K562 (cell line): ENCODE results near the gene WDR54. TPM values are rescaled to one million over a fixed set of nuclear protein-coding genes. Genes with fewer than 3 reads are reported as not detected.

ENCODE experiments used
- ATAC-seq: fragments of 200-7000 bp; cut with Tn5 transposase; 3 replicates; pipeline ENCODE4 v1.9.1; 2020; ENCODE audit warnings: moderate library complexity
- BruUV-seq: library from RNA; stranded (reverse); fragments of 400-500 nt; replicated peaks from 2 replicates; lab custom pipeline; 2021; lab: Mats Ljungman, UMichigan
- CTCF ChIA-PET: fragments of 300-600 bp; formaldehyde crosslinking; extraction: SDS; loops from one replicate; lab custom pipeline; 2021; ENCODE audit warnings: low intra/inter-chr PET ratio; lab: Yijun Ruan, JAX
- POLR2A ChIA-PET: fragments of 300-600, 350-650 bp; sonication (Branson Sonifier 250); formaldehyde crosslinking; extraction: SDS; loops from one replicate; lab custom pipeline; 2021; ENCODE audit warnings: antibody characterized with exemption, inconsistent platforms; lab: Yijun Ruan, JAX
- DNase-seq, 4 experiments: peaks; one replicate each; pipeline versions ENCODE4 v3.0.0 to v3.0.0-alpha.2; 2011 to 2018; ENCODE audit warnings: low spot score in 3 of 4, mixed read lengths in 3 of 4; ENCODE audit errors: extremely low read depth in 1 of 4
- FAIRE-seq: peaks from 2 replicates; lab custom pipeline; 2011; peaks lifted over from hg19 to GRCh38; lab: Jason Lieb, UNC
- H2AFZ ChIP-seq: 2 replicates; pipeline ENCODE4 v1.6.0; 2011; ENCODE audit warnings: low read depth, low read length, control low read depth, inconsistent platforms
- H3K27ac ChIP-seq: fragments of 200-600 bp; 3 replicates; pipeline ENCODE4 v1.8.0; 2011; ENCODE audit warnings: low read depth, mild to moderate bottlenecking, control low read depth, inconsistent platforms, low read length, moderate library complexity, mixed read lengths; ENCODE audit errors: extremely low read depth
- H3K27me3 ChIP-seq, 2 experiments: fragments of 300-600 bp in 1 of 2; 2 replicates in 1 of 2; 3 replicates in 1 of 2; pipeline versions ENCODE4 v1.6.0 to v1.8.0; 2011; ENCODE audit warnings: inconsistent platforms in 2 of 2, low read length in 2 of 2, mild to moderate bottlenecking in 1 of 2, mixed read lengths in 1 of 2, moderate library complexity in 1 of 2; ENCODE audit not compliant: control insufficient read depth in 2 of 2, insufficient read depth in 2 of 2
- H3K36me3 ChIP-seq: fragments of 300-600 bp; 3 replicates; pipeline ENCODE4 v1.8.0; 2011; ENCODE audit warnings: mild to moderate bottlenecking, low read length, inconsistent platforms; ENCODE audit not compliant: control insufficient read depth, insufficient read depth
- H3K4me1 ChIP-seq, 2 experiments: fragments of 200-600 bp in 1 of 2; replicated peaks in 1 of 2; 2 replicates in 1 of 2; 3 replicates in 1 of 2; pipeline versions ENCODE4 v1.5.1 to v1.8.0; 2011; ENCODE audit warnings: inconsistent platforms in 2 of 2, low read length in 2 of 2, mild to moderate bottlenecking in 1 of 2, mixed read lengths in 1 of 2, moderate library complexity in 1 of 2; ENCODE audit not compliant: control insufficient read depth in 2 of 2, insufficient read depth in 2 of 2
- H3K4me2 ChIP-seq: 2 replicates; pipeline ENCODE4 v1.6.1; 2011; ENCODE audit warnings: low read length, control low read depth, inconsistent platforms, mixed read lengths; ENCODE audit not compliant: insufficient read depth
- H3K4me3 ChIP-seq: fragments of 200-600 bp; sonication (generic), shearing (Covaris generic); 2 replicates; pipeline ENCODE4 v1.5.1; 2016; ENCODE audit warnings: control low read depth, inconsistent platforms
- H3K79me2 ChIP-seq: fragments of 200-600 bp; 3 replicates; pipeline ENCODE4 v1.8.0; 2011; ENCODE audit warnings: low read length, inconsistent platforms; ENCODE audit not compliant: control insufficient read depth, insufficient read depth
- H3K9ac ChIP-seq, 2 experiments: 2 replicates each; pipeline versions ENCODE4 v1.6.0 to v1.6.1; 2011; ENCODE audit warnings: low read depth in 2 of 2, low read length in 2 of 2, control low read depth in 1 of 2, inconsistent platforms in 1 of 2, mild to moderate bottlenecking in 1 of 2, mixed read lengths in 1 of 2; ENCODE audit not compliant: insufficient read depth in 1 of 2
- H3K9me1 ChIP-seq: one replicate; pipeline ENCODE4 v1.6.0; 2011; ENCODE audit warnings: inconsistent platforms, mild to moderate bottlenecking, low read length, moderate library complexity; ENCODE audit not compliant: control insufficient read depth, insufficient read depth
- H3K9me3 ChIP-seq: replicated peaks from 2 replicates; pipeline ENCODE4 v1.5.1; 2011; ENCODE audit warnings: low read depth, low read length, inconsistent platforms; ENCODE audit not compliant: control insufficient read depth, insufficient read depth
- H4K20me1 ChIP-seq: replicated peaks from 2 replicates; pipeline ENCODE4 v1.6.1; 2011; ENCODE audit warnings: low read length, inconsistent platforms, mixed read lengths; ENCODE audit not compliant: control insufficient read depth, insufficient read depth
- CEBPB ChIP-seq: fragments of 450-650 bp; IDR thresholded peaks from 2 replicates; pipeline ENCODE4 v1.6.1; 2016; ENCODE audit warnings: missing genetic modification characterization, missing compliant biosample characterization
- CEBPG ChIP-seq, 3 experiments: fragments of 200-800 bp in 1 of 3; sonication (Bioruptor generic) in 1 of 3; sonication (generic) in 1 of 3; formaldehyde crosslinking in 1 of 3; IDR thresholded peaks in 2 of 3; conservative IDR thresholded peaks in 1 of 3; 2 replicates each; pipeline versions ENCODE4 v1.6.1 to v1.8.0; 2016 to 2022; ENCODE audit warnings: missing compliant biosample characterization in 2 of 3, missing genetic modification characterization in 2 of 3, mild to moderate bottlenecking in 1 of 3, missing genetic modification reagents in 1 of 3
- HMG20A ChIP-seq: fragments of 450-650 bp; formaldehyde crosslinking; conservative IDR thresholded peaks from 2 replicates; pipeline ENCODE4 v1.4.0; 2020; ENCODE audit warnings: mild to moderate bottlenecking, mixed read lengths
- MED1 ChIP-seq: sonication (generic); formaldehyde crosslinking; IDR thresholded peaks from 2 replicates; pipeline ENCODE4 v1.8.1; 2023; ENCODE audit warnings: missing genetic modification reagents, borderline replicate concordance
- PRPF4 ChIP-seq: fragments of 200-400 bp; formaldehyde crosslinking; IDR thresholded peaks from one replicate; pipeline ENCODE4 v1.6.1; 2017; ENCODE audit warnings: low read length, low read depth, mild to moderate bottlenecking; ENCODE audit not compliant: insufficient read depth, poor library complexity, severe bottlenecking
- TEAD2 ChIP-seq: fragments of 450-650 bp; IDR thresholded peaks from 2 replicates; pipeline ENCODE4 v1.6.1; 2016; ENCODE audit warnings: missing genetic modification characterization, control low read depth, missing compliant biosample characterization
- whole genome bisulfite sequencing: fragments of 100-300 bp; shearing (Covaris generic); methylation state at CpG from one replicate; pipeline ENCODE4 v1.1.6; 2016; ENCODE audit warnings: low coverage, mixed read lengths; ENCODE audit not compliant: insufficient coverage; ENCODE audit errors: missing lambda C conversion rate; 5-methylcytosine and 5-hydroxymethylcytosine counted together
- in situ Hi-C: fragments of 300-500 bp; cut with MboI; formaldehyde crosslinking; loops from 4 replicates; pipeline ENCODE4 v1.15.0; 2018; ENCODE audit warnings: inconsistent platforms, mixed read lengths
- intact Hi-C: fragments of 100-400 bp; cut with micrococcal nuclease; formaldehyde crosslinking; loops from 2 replicates; pipeline ENCODE4 v1.14.2; 2022
- polyA plus RNA-seq, 8 experiments: library from polyadenylated mRNA; depleted of rRNA in 4 of 8; stranded (reverse) in 5 of 8; unstranded in 3 of 8; fragments of >200 nt; fragmentation: Nextera tagmentation in 2 of 8; fragmentation: Illumina TruSeq in 1 of 8; extraction: Ambion mirVana in 2 of 8; extraction: Trizol in 1 of 8; gene quantifications; 2 replicates each; pipeline versions ENCODE4 v1.2.1 to v1.2.3, GENCODE V29; 2011 to 2014; ENCODE audit warnings: inconsistent platforms in 1 of 8, missing spikeins in 1 of 8
- total RNA-seq, 7 experiments: library from RNA; depleted of rRNA in 6 of 7; stranded (reverse); fragments of >200 nt in 6 of 7; fragmentation: Illumina TruSeq in 2 of 7; extraction: Trizol in 2 of 7; gene quantifications; 2 replicates each; pipeline versions ENCODE4 v1.2.1 to v1.2.3, GENCODE V29; 2011 to 2021; ENCODE audit warnings: low replicate concordance in 1 of 7
- TF ChIP-seq, protein P1 (sequence below): sonication (generic); formaldehyde crosslinking; IDR thresholded peaks from 2 replicates; pipeline ENCODE4 v1.8.0; 2022; ENCODE audit warnings: missing genetic modification reagents, mild to moderate bottlenecking, borderline replicate concordance
- TF ChIP-seq, protein P2 (sequence below): fragments of 450-650 bp; IDR thresholded peaks from 2 replicates; pipeline ENCODE4 v1.6.1; 2016; ENCODE audit warnings: low read depth
- TF ChIP-seq, protein P3 (sequence below): fragments of 250-450 bp; sonication (Bioruptor Pico); IDR thresholded peaks from 2 replicates; pipeline ENCODE4 v1.5.0; 2021

The WDR54 gene
- total and polyA plus RNA-seq, 9 of the 15 experiments (the other 6 are each of a cell fraction or from before 2014, with no cell fraction given), result 5.2 to 15.2 (median 7.4) TPM

DNA sequence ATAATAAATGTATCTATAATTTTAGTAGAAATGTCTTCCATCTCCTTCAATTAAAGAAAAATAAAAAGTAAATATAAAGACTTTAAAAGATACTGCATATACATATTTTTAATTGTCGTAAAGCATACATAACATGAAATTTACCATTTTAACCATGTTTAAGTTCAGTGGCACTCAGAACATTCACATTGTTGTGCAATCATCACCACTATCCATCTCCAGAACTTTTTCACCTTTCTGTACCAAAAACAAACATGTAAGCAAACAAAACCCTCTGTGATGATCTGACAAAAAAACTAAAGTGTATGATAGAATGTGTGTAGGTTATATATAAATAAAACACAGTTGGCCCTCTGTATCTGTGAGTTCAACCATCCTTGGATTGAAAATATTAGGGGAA lies 28.0 kb upstream of the WDR54 start:
- H3K9me1 ChIP-seq, result no peaks in the 10 kb centered on the region
- H3K4me1 ChIP-seq, result peaks cover 3 to 10% of the 10 kb centered on the region in 2 experiments; a peak in 3 of 5 replicates
- H3K79me2 ChIP-seq, result peaks cover 26% of the 10 kb centered on the region
- in situ Hi-C loops, result no loop called here
- no peak overlapping the region for H2AFZ ChIP-seq
- H4K20me1 ChIP-seq, result no peaks in the 10 kb centered on the region
- no peak overlapping the region for H3K27ac ChIP-seq
- no peaks in the 10 kb centered on the region for H3K9me3 ChIP-seq
- H3K9ac ChIP-seq, result no peak overlapping the region
- no peaks in the 10 kb centered on the region for H3K27me3 ChIP-seq
- 86% methylated on average over 1 of the region's 1 CpG for WGBS
- ATAC-seq (no peak), FAIRE-seq (no peak), DNase-seq (no peak)
- ChIA-PET CTCF (no interaction called here), POLR2A (no interaction called here)
- BruUV-seq, result no TSS peak
- no peak overlapping the region for H3K4me2 ChIP-seq
- intact Hi-C loops, result loop anchor here (5.0 to 10.0 kb wide), 3 partner anchors 126 to 569 kb away; partner anchors contain the start of gene STAMBP
- H3K36me3 ChIP-seq, result no peaks in the 10 kb centered on the region
- H3K4me3 ChIP-seq, result no peak overlapping the region
- TF ChIP-seq, protein P1, sequence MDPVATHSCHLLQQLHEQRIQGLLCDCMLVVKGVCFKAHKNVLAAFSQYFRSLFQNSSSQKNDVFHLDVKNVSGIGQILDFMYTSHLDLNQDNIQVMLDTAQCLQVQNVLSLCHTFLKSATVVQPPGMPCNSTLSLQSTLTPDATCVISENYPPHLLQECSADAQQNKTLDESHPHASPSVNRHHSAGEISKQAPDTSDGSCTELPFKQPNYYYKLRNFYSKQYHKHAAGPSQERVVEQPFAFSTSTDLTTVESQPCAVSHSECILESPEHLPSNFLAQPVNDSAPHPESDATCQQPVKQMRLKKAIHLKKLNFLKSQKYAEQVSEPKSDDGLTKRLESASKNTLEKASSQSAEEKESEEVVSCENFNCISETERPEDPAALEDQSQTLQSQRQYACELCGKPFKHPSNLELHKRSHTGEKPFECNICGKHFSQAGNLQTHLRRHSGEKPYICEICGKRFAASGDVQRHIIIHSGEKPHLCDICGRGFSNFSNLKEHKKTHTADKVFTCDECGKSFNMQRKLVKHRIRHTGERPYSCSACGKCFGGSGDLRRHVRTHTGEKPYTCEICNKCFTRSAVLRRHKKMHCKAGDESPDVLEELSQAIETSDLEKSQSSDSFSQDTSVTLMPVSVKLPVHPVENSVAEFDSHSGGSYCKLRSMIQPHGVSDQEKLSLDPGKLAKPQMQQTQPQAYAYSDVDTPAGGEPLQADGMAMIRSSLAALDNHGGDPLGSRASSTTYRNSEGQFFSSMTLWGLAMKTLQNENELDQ, result no peak
- no peak for TF ChIP-seq CEBPG (CRISPR knock-in tag; IDR thresholded peaks at IDR 0.05)
- TF ChIP-seq CEBPG (tag; conservative IDR thresholded peaks at IDR 0.05 in 1 of 2, IDR thresholded peaks at IDR 0.05 in 1 of 2), result 0 out of 4 replicates have a peak, but pooled peaks have one; percentile 19 to 42
- TF ChIP-seq, protein P2, sequence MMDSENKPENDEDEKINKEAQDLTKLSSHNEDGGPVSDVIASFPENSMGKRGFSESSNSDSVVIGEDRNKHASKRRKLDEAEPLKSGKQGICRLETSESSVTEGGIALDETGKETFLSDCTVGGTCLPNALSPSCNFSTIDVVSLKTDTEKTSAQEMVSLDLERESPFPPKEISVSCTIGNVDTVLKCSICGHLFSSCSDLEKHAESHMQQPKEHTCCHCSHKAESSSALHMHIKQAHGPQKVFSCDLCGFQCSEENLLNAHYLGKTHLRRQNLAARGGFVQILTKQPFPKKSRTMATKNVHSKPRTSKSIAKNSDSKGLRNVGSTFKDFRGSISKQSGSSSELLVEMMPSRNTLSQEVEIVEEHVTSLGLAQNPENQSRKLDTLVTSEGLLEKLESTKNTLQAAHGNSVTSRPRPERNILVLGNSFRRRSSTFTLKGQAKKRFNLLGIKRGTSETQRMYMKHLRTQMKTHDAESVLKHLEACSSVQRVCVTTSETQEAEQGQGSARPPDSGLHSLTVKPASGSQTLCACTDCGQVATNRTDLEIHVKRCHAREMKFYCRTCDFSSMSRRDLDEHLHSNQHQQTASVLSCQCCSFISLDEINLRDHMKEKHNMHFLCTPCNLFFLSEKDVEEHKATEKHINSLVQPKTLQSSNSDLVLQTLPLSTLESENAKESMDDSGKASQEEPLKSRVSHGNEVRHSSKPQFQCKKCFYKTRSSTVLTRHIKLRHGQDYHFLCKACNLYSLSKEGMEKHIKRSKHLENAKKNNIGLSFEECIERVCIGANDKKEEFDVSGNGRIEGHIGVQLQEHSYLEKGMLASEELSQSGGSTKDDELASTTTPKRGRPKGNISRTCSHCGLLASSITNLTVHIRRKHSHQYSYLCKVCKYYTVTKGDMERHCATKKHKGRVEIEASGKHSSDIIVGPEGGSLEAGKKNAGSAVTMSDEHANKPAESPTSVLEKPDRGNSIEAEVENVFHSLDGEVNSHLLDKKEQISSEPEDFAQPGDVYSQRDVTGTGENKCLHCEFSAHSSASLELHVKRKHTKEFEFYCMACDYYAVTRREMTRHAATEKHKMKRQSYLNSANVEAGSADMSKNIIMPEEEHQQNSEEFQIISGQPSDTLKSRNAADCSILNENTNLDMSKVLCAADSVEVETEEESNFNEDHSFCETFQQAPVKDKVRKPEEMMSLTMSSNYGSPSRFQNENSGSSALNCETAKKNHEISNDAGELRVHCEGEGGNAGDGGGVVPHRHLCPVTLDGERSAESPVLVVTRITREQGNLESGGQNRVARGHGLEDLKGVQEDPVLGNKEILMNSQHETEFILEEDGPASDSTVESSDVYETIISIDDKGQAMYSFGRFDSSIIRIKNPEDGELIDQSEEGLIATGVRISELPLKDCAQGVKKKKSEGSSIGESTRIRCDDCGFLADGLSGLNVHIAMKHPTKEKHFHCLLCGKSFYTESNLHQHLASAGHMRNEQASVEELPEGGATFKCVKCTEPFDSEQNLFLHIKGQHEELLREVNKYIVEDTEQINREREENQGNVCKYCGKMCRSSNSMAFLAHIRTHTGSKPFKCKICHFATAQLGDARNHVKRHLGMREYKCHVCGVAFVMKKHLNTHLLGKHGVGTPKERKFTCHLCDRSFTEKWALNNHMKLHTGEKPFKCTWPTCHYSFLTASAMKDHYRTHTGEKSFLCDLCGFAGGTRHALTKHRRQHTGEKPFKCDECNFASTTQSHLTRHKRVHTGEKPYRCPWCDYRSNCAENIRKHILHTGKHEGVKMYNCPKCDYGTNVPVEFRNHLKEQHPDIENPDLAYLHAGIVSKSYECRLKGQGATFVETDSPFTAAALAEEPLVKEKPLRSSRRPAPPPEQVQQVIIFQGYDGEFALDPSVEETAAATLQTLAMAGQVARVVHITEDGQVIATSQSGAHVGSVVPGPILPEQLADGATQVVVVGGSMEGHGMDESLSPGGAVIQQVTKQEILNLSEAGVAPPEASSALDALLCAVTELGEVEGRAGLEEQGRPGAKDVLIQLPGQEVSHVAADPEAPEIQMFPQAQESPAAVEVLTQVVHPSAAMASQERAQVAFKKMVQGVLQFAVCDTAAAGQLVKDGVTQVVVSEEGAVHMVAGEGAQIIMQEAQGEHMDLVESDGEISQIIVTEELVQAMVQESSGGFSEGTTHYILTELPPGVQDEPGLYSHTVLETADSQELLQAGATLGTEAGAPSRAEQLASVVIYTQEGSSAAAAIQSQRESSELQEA, result no peak
- no peak for TF ChIP-seq HMG20A (CRISPR knock-in tag)
- peak; percentile 71 for TF ChIP-seq CEBPB (tag)
- no peak for TF ChIP-seq TEAD2
- no peak for TF ChIP-seq MED1
- no peak for TF ChIP-seq PRPF4
- TF ChIP-seq, protein P3, sequence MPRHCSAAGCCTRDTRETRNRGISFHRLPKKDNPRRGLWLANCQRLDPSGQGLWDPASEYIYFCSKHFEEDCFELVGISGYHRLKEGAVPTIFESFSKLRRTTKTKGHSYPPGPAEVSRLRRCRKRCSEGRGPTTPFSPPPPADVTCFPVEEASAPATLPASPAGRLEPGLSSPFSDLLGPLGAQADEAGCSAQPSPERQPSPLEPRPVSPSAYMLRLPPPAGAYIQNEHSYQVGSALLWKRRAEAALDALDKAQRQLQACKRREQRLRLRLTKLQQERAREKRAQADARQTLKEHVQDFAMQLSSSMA (CRISPR knock-in tag), result no peak
